ENCODE data around the gene PRSS38.

Gene PRSS38

DNA sequence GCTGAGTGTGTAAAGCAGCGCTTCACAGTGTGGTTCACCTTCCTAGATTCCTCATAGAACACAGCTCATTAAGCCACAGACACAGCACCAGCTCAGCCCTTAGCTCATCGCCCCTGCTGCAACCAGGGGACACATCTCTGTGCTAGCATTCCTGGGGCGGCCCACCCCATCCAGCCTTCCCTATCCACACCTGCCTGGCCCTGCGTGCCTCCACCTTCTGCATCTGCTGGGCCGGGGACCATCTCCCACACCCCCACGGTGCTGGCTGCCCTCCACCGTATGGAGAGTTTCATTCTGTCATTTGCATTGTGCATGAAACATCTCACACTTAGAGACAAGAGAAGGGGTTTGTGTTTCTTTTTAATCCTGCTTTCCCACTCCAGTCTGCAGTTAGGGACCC, 35.8 kb upstream of the PRSS38 start:
- no peak for DNase-seq

DNA sequence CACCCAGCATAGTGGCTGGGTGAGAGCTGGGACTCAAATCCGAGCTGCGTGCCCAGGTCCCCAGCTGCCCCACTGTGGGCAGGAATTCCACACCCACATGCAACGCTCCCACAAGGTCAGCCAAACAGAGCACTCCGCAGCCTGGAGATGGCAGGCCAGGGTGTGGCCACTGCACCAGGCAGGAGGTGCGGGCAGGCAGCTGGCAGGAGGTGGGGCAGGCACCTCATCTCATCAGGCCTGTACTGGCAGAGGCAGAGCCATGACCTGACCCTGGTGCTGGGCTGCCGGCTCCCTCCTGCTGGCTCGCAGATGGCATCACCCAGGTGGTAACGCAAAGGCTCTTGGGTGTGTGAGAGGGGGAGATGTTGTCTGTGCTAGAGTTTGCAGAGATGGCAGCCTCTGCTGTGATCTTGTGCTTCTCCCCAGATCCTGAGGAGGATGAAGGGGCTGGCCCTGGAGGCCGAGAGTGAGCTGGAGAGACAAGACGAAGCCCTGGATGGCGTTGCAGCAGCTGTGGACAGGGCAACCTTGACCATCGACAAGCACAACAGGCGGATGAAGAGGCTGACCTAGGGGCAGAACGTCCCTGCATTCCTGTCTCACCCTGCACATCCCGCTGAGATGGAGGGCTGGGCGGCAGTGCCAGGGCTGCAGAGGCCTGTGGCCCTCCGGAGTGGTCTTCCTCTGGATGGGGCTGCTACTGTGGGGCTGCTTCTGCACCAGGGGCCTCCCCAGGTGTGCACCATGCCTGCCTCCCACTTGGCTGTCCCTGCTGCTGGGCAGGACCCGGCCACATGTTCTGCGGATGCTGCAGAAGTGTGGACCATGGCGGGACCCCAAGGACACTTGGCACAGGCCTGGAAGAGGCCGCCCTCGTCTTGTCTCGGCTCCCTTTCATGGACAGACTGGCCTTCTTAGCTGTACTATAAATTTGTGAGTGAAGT, 35.1 kb upstream of the PRSS38 start:
- DNase-seq, result no peak

GRCh38 chr1:227781314-227781930, 34.1 kb upstream of the PRSS38 start:
- no peak for DNase-seq

DNA sequence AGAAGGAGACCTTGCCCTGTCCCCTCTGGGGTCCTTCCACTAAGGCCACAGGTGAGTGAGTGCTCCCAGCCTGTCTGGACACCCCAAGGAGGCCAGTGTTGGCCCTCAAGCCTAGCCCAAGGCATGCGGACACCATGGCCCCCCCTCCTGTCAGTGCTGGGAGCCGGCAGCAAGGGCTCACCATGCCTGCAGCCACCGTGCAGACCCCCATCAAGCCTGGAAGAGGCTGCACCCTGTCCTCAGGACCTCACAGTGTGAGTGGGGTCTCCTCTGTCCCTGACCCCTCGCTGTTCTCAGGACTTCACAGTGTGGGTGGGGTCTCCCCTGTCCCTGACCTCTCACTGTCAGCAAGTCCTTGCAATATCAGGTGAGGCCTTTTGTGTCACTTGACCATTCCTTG, 33.2 kb upstream of the PRSS38 start:
- no peak for DNase-seq

DNA sequence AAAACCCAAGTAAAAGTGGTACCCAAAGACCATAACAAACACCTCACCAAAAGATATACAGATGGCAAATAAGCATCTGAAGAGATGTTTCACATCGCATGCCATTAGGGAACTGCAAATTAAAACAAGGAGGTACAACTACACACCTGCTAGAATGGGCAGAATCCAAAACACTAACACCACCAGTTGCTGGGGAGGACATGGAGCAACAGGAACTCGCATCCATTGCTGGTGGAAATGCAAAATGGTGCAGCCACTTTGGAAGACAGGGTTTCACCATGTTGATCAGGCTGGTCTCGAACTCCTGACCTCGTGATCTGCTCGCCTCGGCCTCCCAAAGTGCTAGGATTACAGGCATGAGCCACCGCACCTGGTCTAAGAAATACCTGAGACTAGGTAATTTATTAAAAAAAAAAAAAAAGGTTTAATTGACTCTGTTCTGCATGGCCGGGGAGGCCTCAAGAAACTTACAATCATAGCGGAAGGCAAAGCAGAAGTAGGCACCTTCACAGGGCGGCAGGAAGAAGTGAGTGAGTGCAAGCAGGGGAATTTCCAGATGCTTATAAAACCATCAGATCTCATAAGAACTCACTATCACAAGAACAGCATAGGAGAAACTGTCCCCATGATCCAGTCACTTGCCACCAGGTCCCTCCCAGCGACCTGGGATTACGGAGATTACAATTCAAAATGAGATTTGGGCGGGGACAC, 30.2 kb upstream of the PRSS38 start:
- DNase-seq, result no peak

DNA sequence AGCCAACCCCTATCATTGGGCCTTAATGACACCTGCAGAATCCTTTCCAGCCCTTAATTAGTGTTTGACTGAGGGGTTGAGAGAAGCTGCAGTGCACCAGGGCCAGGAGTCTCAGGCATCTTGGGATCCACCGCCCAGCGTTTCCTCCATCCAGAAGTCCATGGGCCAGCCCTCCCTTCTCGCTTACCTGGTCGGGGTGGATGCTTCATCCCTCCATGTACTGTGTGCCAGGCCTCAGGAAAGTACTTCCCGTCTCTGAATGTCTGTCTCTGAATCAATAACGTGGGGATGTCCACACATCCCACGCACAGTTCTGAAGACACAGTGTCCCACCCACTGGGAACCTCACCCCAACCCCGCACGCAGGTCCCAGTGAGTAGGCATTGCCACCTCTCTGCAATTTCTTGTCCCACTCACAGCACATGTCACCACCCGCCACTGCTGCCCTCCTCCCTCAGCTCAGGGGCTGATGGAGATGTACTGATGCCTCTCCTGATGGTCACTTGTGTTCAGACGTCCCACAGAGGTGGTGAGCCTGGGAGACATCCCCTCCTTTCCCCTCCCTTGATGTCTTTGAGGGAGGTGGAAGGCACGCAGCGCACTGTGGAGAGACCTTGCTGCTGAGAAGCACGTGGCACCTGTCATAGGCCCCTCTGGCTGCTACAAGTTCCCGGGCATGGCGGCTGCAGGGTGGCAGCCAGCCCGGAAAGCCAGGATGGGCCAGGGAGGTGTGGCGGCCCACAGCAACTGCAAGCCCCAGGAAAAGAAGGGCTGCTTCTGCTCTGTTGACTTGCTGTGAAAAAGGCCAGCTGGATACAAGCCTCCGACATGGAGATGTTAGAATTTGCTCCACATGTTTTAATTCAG, 29.4 kb upstream of the PRSS38 start:
- no peak for DNase-seq

GRCh38 chr1:227786673-227787512, 28.6 kb upstream of the PRSS38 start:
- DNase-seq, result no peak

- DNase-seq, result peak; percentile 91
These were observed 27.8 kb upstream of the PRSS38 start for GRCh38 chr1:227787513-227788270.

DNA sequence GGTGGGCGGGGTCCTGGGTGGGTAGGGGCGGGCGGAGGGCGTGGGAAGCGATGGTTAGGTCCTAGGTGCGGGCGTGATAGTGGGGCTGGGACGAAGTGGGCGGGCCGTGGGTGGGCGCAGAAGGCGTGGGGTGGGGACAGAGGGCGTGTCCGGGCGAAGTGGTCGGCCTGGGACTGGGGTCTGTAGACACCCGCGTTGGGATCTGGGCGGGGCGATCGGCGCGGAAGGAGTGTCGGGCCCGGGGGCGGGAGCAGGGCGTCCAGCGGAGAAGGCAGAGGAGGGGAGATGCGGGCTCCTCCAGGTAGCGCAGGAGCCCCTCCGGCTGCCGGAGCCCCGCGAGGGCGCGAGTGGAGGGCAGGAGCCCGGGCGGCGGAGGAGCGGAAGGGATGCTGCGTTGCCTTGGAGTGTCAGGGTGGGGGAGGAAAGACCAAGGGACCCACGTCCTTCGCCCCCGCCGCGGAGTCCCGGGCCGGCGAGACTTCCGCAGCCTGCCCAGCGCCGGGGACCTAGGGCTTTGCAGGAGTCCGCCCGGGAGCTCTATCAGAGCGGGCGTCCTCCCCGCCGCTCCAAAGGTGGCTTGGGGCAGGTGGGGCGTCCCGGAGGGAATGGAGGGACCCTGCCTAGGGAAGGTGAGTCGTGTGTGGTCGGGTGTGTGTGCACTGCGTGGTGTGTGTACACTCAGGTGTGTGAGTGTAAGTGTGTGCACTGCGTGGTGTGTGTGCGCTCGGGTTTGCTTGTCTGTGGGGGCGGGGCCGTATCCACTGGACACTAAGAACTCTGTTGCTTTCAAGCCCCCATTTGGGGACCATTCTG, 27.0 kb upstream of the PRSS38 start:
- DNase-seq, result no peak

- no peak for DNase-seq
These were observed 26.1 kb upstream of the PRSS38 start for GRCh38 chr1:227789084-227790033.

- DNase-seq, result no peak
These were observed 25.5 kb upstream of the PRSS38 start for GRCh38 chr1:227790034-227790400.

DNA sequence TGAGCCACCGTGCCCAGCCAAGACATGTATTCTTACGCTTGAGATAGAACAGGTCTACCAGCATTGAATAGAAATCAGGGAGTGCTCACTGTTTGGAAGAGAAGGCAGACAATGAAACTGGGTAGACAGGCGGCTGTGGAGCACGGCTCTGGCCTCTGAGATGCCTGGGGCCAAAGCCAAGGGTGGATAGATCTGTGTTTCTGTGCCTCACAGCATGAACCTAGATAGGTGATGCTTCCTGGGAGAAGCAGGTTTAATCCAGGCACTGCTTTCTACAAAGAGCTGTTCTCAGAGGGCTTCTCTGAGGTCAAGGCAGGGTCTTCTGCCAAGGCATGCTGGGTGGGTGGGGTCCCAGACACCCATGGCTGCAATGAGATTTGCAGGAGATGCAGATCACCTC, 24.6 kb upstream of the PRSS38 start:
- DNase-seq, result no peak

- no peak for DNase-seq
These were observed 23.9 kb upstream of the PRSS38 start for GRCh38 chr1:227791425-227792143.

DNA sequence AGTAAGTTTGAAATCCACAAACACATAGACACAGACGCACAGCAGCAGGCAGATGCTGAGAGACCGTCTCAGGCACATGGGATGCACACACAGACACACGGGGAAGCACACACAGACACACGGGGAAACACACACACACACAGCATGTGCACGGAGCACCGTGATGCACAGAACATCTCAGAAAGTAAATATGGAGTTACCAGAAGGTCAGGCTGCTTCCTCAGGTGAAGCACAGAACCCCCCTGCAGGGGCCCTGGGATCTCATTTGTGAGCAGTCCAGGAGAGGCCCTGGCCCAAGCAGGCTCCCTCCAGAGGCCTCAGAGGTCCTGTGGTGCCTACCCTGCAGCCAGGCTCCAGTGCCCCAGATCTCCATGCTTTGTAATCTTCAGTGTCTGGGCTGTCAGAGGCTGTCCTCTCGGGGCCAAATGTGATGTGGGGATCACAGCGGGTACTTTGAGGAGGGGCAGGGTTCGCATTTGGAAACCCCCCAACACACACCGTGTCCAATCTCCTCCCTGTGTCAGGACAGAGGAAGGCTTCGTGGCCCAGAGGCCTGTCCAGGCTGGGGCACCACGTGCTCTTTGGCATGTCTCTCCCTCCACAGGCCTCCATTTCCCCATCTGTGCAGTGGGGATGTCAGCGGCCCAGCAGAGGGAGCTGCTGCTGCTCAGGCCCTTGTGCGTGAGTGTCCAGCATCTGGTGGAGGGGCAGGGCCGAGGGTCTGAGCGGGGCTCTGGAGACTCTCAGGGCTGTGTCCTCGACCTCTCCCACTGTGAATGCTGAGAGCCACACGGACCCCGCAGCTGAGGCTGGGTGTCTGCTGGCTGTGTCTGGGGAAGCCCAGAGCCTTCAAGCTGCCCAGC, 23.0 kb upstream of the PRSS38 start:
- DNase-seq, result no peak

- no peak for DNase-seq
These were observed 22.2 kb upstream of the PRSS38 start for GRCh38 chr1:227793079-227793947.
